Measurements from ENCODE around the gene EML4.

Gene EML4

GRCh38 chr2:42186945-42187632 lies 17.9 kb downstream of the EML4 start:
- no peak for DNase-seq (ENCODE audit: low read depth, low spot score)
- H3K36me3 ChIP-seq (ENCODE audit: insufficient read depth, low read length) = peaks cover 4% of the 10 kb centered on the region; the same call in 1 of the 2 replicates
- TF ChIP-seq FOXP2 (optimal IDR thresholded peaks at IDR 0.05; ENCODE audit: control extremely low read depth, extremely low read length, insufficient read depth) (no peak), POLR2AphosphoS5 (IDR thresholded peaks at IDR 0.05; ENCODE audit: borderline replicate concordance, low read depth, low read length) (no peak), EZH2 (IDR thresholded peaks at IDR 0.05) (no peak)
- H3K9me3 ChIP-seq (ENCODE audit: low read depth, low read length) = no peaks in the 10 kb centered on the region
- H3K4me3 ChIP-seq = no peak overlapping the region
- H3K9ac ChIP-seq (ENCODE audit: insufficient read length) = no peak overlapping the region
- no peak overlapping the region for H3K27ac ChIP-seq

GRCh38 chr2:42187886-42188285 lies 18.7 kb downstream of the EML4 start:
- TF ChIP-seq EZH2 (IDR thresholded peaks at IDR 0.05) = no peak
- TF ChIP-seq POLR2AphosphoS5 (IDR thresholded peaks at IDR 0.05; ENCODE audit: borderline replicate concordance, low read depth, low read length) = no peak
- no peak for TF ChIP-seq FOXP2 (optimal IDR thresholded peaks at IDR 0.05; ENCODE audit: control extremely low read depth, extremely low read length, insufficient read depth)
- Histone ChIP-seq H3K9ac (ENCODE audit: insufficient read length) (no peak overlapping the region), H3K36me3 (ENCODE audit: insufficient read depth, low read length) (no peaks in the 10 kb centered on the region), H3K4me3 (no peak overlapping the region), H3K27ac (no peak overlapping the region), H3K9me3 (ENCODE audit: low read depth, low read length) (no peaks in the 10 kb centered on the region)
- DNase-seq (ENCODE audit: low read depth, low spot score) = no peak

GRCh38 chr2:42189235-42189566 lies 20.0 kb downstream of the EML4 start:
- no peak overlapping the region for H3K9ac ChIP-seq (ENCODE audit: insufficient read length)
- no peaks in the 10 kb centered on the region for H3K9me3 ChIP-seq (ENCODE audit: low read depth, low read length)
- H3K4me3 ChIP-seq = no peak overlapping the region
- TF ChIP-seq FOXP2 (optimal IDR thresholded peaks at IDR 0.05; ENCODE audit: control extremely low read depth, extremely low read length, insufficient read depth) (no peak), POLR2AphosphoS5 (IDR thresholded peaks at IDR 0.05; ENCODE audit: borderline replicate concordance, low read depth, low read length) (no peak), EZH2 (IDR thresholded peaks at IDR 0.05) (no peak)
- H3K36me3 ChIP-seq (ENCODE audit: insufficient read depth, low read length) = no peaks in the 10 kb centered on the region
- DNase-seq (ENCODE audit: low read depth, low spot score) = no peak
- H3K27ac ChIP-seq = no peak overlapping the region

- TF ChIP-seq EZH2 (IDR thresholded peaks at IDR 0.05) = no peak
- TF ChIP-seq FOXP2 (optimal IDR thresholded peaks at IDR 0.05; ENCODE audit: control extremely low read depth, extremely low read length, insufficient read depth) = no peak
- TF ChIP-seq POLR2AphosphoS5 (IDR thresholded peaks at IDR 0.05; ENCODE audit: borderline replicate concordance, low read depth, low read length) = no peak
- H3K36me3 ChIP-seq (ENCODE audit: insufficient read depth, low read length) = no peaks in the 10 kb centered on the region
- no peak overlapping the region for H3K27ac ChIP-seq
- H3K9ac ChIP-seq (ENCODE audit: insufficient read length) = no peak overlapping the region
- DNase-seq (ENCODE audit: low read depth, low spot score) = no peak
- H3K9me3 ChIP-seq (ENCODE audit: low read depth, low read length) = no peaks in the 10 kb centered on the region
- no peak overlapping the region for H3K4me3 ChIP-seq
These were observed 21.0 kb downstream of the EML4 start for GRCh38 chr2:42190191-42190590.

- Histone ChIP-seq H3K4me3 (no peak overlapping the region), H3K9me3 (ENCODE audit: low read depth, low read length) (no peaks in the 10 kb centered on the region), H3K9ac (ENCODE audit: insufficient read length) (no peak overlapping the region), H3K36me3 (ENCODE audit: insufficient read depth, low read length) (peaks cover 7% of the 10 kb centered on the region; the same call in 1 of the 2 replicates), H3K27ac (no peak overlapping the region)
- TF ChIP-seq FOXP2 (optimal IDR thresholded peaks at IDR 0.05; ENCODE audit: control extremely low read depth, extremely low read length, insufficient read depth) = no peak
- no peak for TF ChIP-seq POLR2AphosphoS5 (IDR thresholded peaks at IDR 0.05; ENCODE audit: borderline replicate concordance, low read depth, low read length)
- DNase-seq (ENCODE audit: low read depth, low spot score) = no peak
These were observed 22.3 kb downstream of the EML4 start for GRCh38 chr2:42191285-42192009.

- no peak for DNase-seq (ENCODE audit: low read depth, low spot score)
- no peak overlapping the region for H3K27ac ChIP-seq
- H3K9ac ChIP-seq (ENCODE audit: insufficient read length) = no peak overlapping the region
- H3K4me3 ChIP-seq = no peak overlapping the region
- H3K36me3 ChIP-seq (ENCODE audit: insufficient read depth, low read length) = peaks cover 9% of the 10 kb centered on the region; the same call in 1 of the 2 replicates
- no peaks in the 10 kb centered on the region for H3K9me3 ChIP-seq (ENCODE audit: low read depth, low read length)
- no peak for TF ChIP-seq EZH2 (IDR thresholded peaks at IDR 0.05)
- no peak for TF ChIP-seq POLR2AphosphoS5 (IDR thresholded peaks at IDR 0.05; ENCODE audit: borderline replicate concordance, low read depth, low read length)
- TF ChIP-seq FOXP2 (optimal IDR thresholded peaks at IDR 0.05; ENCODE audit: control extremely low read depth, extremely low read length, insufficient read depth) = no peak
These were observed 22.8 kb downstream of the EML4 start for GRCh38 chr2:42192010-42192373.

GRCh38 chr2:42192652-42193566 lies 23.8 kb downstream of the EML4 start:
- Histone ChIP-seq H3K9me3 (ENCODE audit: low read depth, low read length) (no peaks in the 10 kb centered on the region), H3K27ac (no peak overlapping the region), H3K9ac (ENCODE audit: insufficient read length) (no peak overlapping the region), H3K36me3 (ENCODE audit: insufficient read depth, low read length) (peaks cover 9% of the 10 kb centered on the region; the same call in 1 of the 2 replicates), H3K4me3 (no peak overlapping the region)
- TF ChIP-seq EZH2 (IDR thresholded peaks at IDR 0.05) (no peak), POLR2AphosphoS5 (IDR thresholded peaks at IDR 0.05; ENCODE audit: borderline replicate concordance, low read depth, low read length) (no peak), FOXP2 (optimal IDR thresholded peaks at IDR 0.05; ENCODE audit: control extremely low read depth, extremely low read length, insufficient read depth) (no peak)
- no peak for DNase-seq (ENCODE audit: low read depth, low spot score)

- Histone ChIP-seq H3K4me3 (no peak overlapping the region), H3K9me3 (ENCODE audit: low read depth, low read length) (no peaks in the 10 kb centered on the region), H3K9ac (ENCODE audit: insufficient read length) (no peak overlapping the region), H3K27ac (no peak overlapping the region), H3K36me3 (ENCODE audit: insufficient read depth, low read length) (peaks cover 9% of the 10 kb centered on the region; the same call in 1 of the 2 replicates)
- TF ChIP-seq POLR2AphosphoS5 (IDR thresholded peaks at IDR 0.05; ENCODE audit: borderline replicate concordance, low read depth, low read length) = no peak
- TF ChIP-seq FOXP2 (optimal IDR thresholded peaks at IDR 0.05; ENCODE audit: control extremely low read depth, extremely low read length, insufficient read depth) = no peak
- TF ChIP-seq EZH2 (IDR thresholded peaks at IDR 0.05) = no peak
- no peak for DNase-seq (ENCODE audit: low read depth, low spot score)
These were observed 24.6 kb downstream of the EML4 start for GRCh38 chr2:42193722-42194187.

Data from SK-N-MC (cell line).